GM12878 (cell line): ENCODE results near the gene MPDZ. TPM values are rescaled to one million over a fixed set of nuclear protein-coding genes. Genes with fewer than 3 reads are reported as not detected.

Source experiments
- ATAC-seq: fragments of 200-7000 bp; cut with Tn5 transposase; 3 replicates; pipeline ENCODE4 v1.9.1; 2020; ENCODE audit warnings: mild to moderate bottlenecking, moderate library complexity
- BruUV-seq: library from RNA; stranded (reverse); fragments of 400-500 nt; replicated peaks from 2 replicates; lab custom pipeline; 2021; lab: Mats Ljungman, UMichigan
- CTCF ChIA-PET: fragments of 300-600 bp; sonication (Branson Sonifier 250); formaldehyde crosslinking; extraction: SDS; loops from one replicate; lab custom pipeline; 2021; ENCODE audit warnings: inconsistent platforms; lab: Yijun Ruan, JAX
- POLR2A ChIA-PET: fragments of 350-600 bp; formaldehyde crosslinking; extraction: SDS; loops from one replicate; lab custom pipeline; 2021; ENCODE audit warnings: inconsistent platforms; lab: Charles Lee
- RAD21 ChIA-PET: fragments of 300-600 bp; sonication (Branson Sonifier 250); formaldehyde crosslinking; loops from one replicate; lab custom pipeline; 2023; ENCODE audit warnings: antibody characterized with exemption; ENCODE audit not compliant: unreplicated experiment; lab: Charles Lee
- SMC1A ChIA-PET: fragments of 300-600 bp; sonication (Branson Sonifier 250); formaldehyde crosslinking; loops from one replicate; lab custom pipeline; 2023; ENCODE audit not compliant: unreplicated experiment, uncharacterized antibody; lab: Charles Lee
- DNase-seq: peaks from one replicate; pipeline ENCODE4 v3.0.0-alpha.2; 2011; ENCODE audit warnings: low read depth, low spot score
- FAIRE-seq: peaks from 3 replicates; lab custom pipeline; 2011; peaks lifted over from hg19 to GRCh38; lab: Jason Lieb, UNC
- H2AFZ ChIP-seq: 2 replicates; pipeline ENCODE4 v1.6.0; 2011; ENCODE audit warnings: low read depth, low read length, control low read depth; ENCODE audit not compliant: control insufficient read depth
- H3K27ac ChIP-seq: 2 replicates; pipeline ENCODE4 v1.5.1; 2011; ENCODE audit warnings: control low read depth; ENCODE audit not compliant: control insufficient read depth, insufficient read depth
- H3K27me3 ChIP-seq, 2 experiments: replicated peaks in 1 of 2; 2 replicates each; pipeline versions ENCODE4 v1.6.0 to v1.6.1; 2011; ENCODE audit warnings: low read length in 1 of 2; ENCODE audit not compliant: control insufficient read depth in 2 of 2, insufficient read depth in 2 of 2
- H3K36me3 ChIP-seq, 2 experiments: 2 replicates each; pipeline ENCODE4 v1.5.1; 2011; ENCODE audit warnings: low read length in 1 of 2; ENCODE audit not compliant: control insufficient read depth in 2 of 2, insufficient read depth in 2 of 2
- H3K4me1 ChIP-seq: 2 replicates; pipeline ENCODE4 v1.6.1; 2011; ENCODE audit warnings: mild to moderate bottlenecking, low read length, moderate library complexity, mixed read lengths; ENCODE audit not compliant: control insufficient read depth, insufficient read depth
- H3K4me2 ChIP-seq: 2 replicates; pipeline ENCODE4 v1.6.0; 2011; ENCODE audit warnings: control low read depth; ENCODE audit not compliant: control insufficient read depth, insufficient read depth
- H3K4me3 ChIP-seq: fragments of 200-600 bp; sonication (generic); 2 replicates; pipeline ENCODE4 v1.5.1; 2016
- H3K79me2 ChIP-seq: 2 replicates; pipeline ENCODE4 v1.6.0; 2011; ENCODE audit warnings: low read length; ENCODE audit not compliant: control insufficient read depth, insufficient read depth
- H3K9ac ChIP-seq: 2 replicates; pipeline ENCODE4 v1.8.0; 2011; ENCODE audit warnings: low read length, control low read depth, mixed read lengths; ENCODE audit not compliant: control insufficient read depth, insufficient read depth
- H3K9me3 ChIP-seq: replicated peaks from 3 replicates; pipeline ENCODE4 v1.5.1; 2011; ENCODE audit warnings: mild to moderate bottlenecking, low read length; ENCODE audit not compliant: control insufficient read depth, insufficient read depth
- H4K20me1 ChIP-seq: 2 replicates; pipeline ENCODE4 v1.6.0; 2011; ENCODE audit not compliant: control insufficient read depth, insufficient read depth
- CREM ChIP-seq: IDR thresholded peaks from 2 replicates; pipeline ENCODE4 v1.6.1; 2014; ENCODE audit warnings: antibody characterized with exemption, low read depth
- HDGF ChIP-seq: fragments of 450-650 bp; IDR thresholded peaks from 2 replicates; pipeline ENCODE4 v1.6.1; 2016; ENCODE audit warnings: antibody characterized with exemption
- IKZF1 ChIP-seq: fragments of 450-650 bp; conservative IDR thresholded peaks from 2 replicates; pipeline ENCODE4 v1.6.1; 2017; ENCODE audit warnings: antibody characterized with exemption, mild to moderate bottlenecking
- PAX8 ChIP-seq: fragments of 450-650 bp; IDR thresholded peaks from 2 replicates; pipeline ENCODE4 v1.6.1; 2017; ENCODE audit warnings: mild to moderate bottlenecking, moderate library complexity
- RFX5 ChIP-seq: IDR thresholded peaks from 2 replicates; pipeline ENCODE4 v1.6.1; 2011; ENCODE audit warnings: low read depth, low read length, improper control_type of control experiment
- SIX5 ChIP-seq: IDR thresholded peaks from 2 replicates; pipeline ENCODE4 v1.6.1; 2011; ENCODE audit warnings: mild to moderate bottlenecking, low read depth, low read length, moderate library complexity; ENCODE audit not compliant: severe bottlenecking
- SREBF2 ChIP-seq: IDR thresholded peaks from 2 replicates; pipeline ENCODE4 v1.6.1; 2012; ENCODE audit warnings: mild to moderate bottlenecking, low read length
- SRF ChIP-seq, 2 experiments: IDR thresholded peaks; 2 replicates each; pipeline ENCODE4 v1.6.1; 2011; ENCODE audit warnings: low read depth in 2 of 2, low read length in 2 of 2, mild to moderate bottlenecking in 1 of 2, moderate library complexity in 1 of 2
- TCF12 ChIP-seq: IDR thresholded peaks from 2 replicates; pipeline ENCODE4 v1.6.1; 2011; ENCODE audit warnings: low read depth, mild to moderate bottlenecking, low read length
- WGBS: methylation state at CpG from one replicate; pipeline ENCODE4 v1.1.6; 2016; ENCODE audit warnings: low lambda C conversion rate; ENCODE audit not compliant: insufficient replicate concordance, insufficient coverage; ENCODE audit errors: missing lambda C conversion rate; 5-methylcytosine and 5-hydroxymethylcytosine counted together
- in situ Hi-C: fragments of 300-500 bp; cut with MboI; formaldehyde crosslinking; loops from 9 replicates; pipeline ENCODE4 v1.14.3; 2018; ENCODE audit warnings: mixed read lengths
- intact Hi-C: fragments of 100-400 bp; cut with micrococcal nuclease; formaldehyde crosslinking; loops from one replicate; pipeline ENCODE4 v1.14.2; 2022; ENCODE audit not compliant: unreplicated experiment
- polyA plus RNA-seq, 11 experiments: library from polyadenylated mRNA; depleted of rRNA in 4 of 11; unstranded in 6 of 11; stranded (reverse) in 5 of 11; fragments of >200 nt; fragmentation: Nextera tagmentation in 4 of 11; fragmentation: Illumina TruSeq in 1 of 11; extraction: Ambion mirVana in 4 of 11; extraction: Trizol in 1 of 11; gene quantifications; 1 replicate in 1 of 11; 2 replicates in 10 of 11; pipeline versions ENCODE4 v1.2.1 to v1.2.3, GENCODE V29; 2011 to 2016; ENCODE audit warnings: inconsistent platforms in 2 of 11, missing spikeins in 2 of 11, low read depth in 1 of 11
- total RNA-seq, 4 experiments: library from RNA; depleted of rRNA in 3 of 4; stranded (reverse); fragments of >200 nt in 3 of 4; fragmentation: Illumina TruSeq in 1 of 4; extraction: Trizol in 1 of 4; gene quantifications; 2 replicates each; pipeline versions ENCODE4 v1.2.1 to v1.2.3, GENCODE V29; 2013 to 2021
- TF ChIP-seq, protein P1 (sequence below): fragments of 450-650 bp; formaldehyde crosslinking; IDR thresholded peaks from 2 replicates; pipeline ENCODE4 v1.4.0; 2022; ENCODE audit warnings: mild to moderate bottlenecking, moderate library complexity

MPDZ gene
- total and polyA plus RNA-seq, 10 of the 15 experiments (the other 5 are each of a cell fraction or from before 2014, with no cell fraction given): 0.36 TPM; not detected in 9

DNA sequence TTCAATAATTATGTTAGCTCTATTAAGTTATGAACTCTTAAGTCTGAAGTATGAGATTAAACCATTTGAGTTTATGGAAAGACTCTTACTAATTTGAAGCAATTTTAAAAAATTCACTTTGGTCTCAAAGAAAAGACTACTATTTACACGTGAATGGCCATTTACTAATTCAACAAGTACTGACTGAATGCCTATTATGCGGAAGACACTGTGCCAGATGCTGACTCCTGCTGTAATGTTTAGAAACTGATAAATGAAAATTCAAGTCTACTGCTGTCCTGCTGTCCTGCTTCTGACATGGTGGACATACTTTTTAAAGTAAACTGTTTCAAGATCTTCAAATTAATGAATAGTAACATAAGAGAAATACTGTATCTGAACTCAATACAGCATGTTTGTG is 116.2 kb downstream of the MPDZ start (continued):
- TF ChIP-seq SRF (IDR thresholded peaks at IDR 0.05; ENCODE audit: low read depth in 2 of 2, low read length in 2 of 2) (no peak), SIX5 (no peak)

DNA sequence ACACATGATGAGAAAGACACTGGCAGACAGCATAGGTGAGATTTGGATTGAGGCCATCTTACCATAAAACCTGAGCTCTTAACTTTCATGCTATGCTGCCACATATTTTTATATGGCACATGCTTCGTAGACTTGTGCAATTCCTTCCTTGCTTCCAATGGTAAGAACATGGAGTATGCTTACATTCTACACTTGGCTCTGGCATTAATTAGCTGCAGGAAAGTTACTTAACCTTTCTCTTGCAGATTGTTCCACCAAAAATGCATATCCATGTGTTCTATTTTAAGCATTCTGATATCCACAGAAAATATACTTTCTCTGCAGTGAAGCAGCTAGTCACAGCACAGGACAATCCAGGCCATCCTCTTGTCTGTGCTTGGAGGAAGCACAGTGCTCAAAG is 119.4 kb downstream of the MPDZ start:
- Histone ChIP-seq H3K4me3 (no peak overlapping the region), H3K27ac (no peak overlapping the region), H2AFZ (no peak overlapping the region), H3K9me3 (no peaks in the 10 kb centered on the region), H3K4me1 (no peaks in the 10 kb centered on the region), H3K9ac (no peak overlapping the region), H3K4me2 (no peak overlapping the region), H4K20me1 (no peaks in the 10 kb centered on the region), H3K36me3 (no peaks in the 10 kb centered on the region), H3K79me2 (no peaks in the 10 kb centered on the region), H3K27me3 (no peaks in the 10 kb centered on the region)
- ChIA-PET RAD21 (no interaction called here), CTCF (no interaction called here), SMC1A (no interaction called here), POLR2A (no interaction called here)
- no TSS peak for BruUV-seq
- intact Hi-C loops (no loop called here), in situ Hi-C loops (no loop called here)
- FAIRE-seq: no peak
- 0% methylated on average over 1 of the region's 1 CpG for WGBS
- no peak for DNase-seq
- TF ChIP-seq, protein P1, sequence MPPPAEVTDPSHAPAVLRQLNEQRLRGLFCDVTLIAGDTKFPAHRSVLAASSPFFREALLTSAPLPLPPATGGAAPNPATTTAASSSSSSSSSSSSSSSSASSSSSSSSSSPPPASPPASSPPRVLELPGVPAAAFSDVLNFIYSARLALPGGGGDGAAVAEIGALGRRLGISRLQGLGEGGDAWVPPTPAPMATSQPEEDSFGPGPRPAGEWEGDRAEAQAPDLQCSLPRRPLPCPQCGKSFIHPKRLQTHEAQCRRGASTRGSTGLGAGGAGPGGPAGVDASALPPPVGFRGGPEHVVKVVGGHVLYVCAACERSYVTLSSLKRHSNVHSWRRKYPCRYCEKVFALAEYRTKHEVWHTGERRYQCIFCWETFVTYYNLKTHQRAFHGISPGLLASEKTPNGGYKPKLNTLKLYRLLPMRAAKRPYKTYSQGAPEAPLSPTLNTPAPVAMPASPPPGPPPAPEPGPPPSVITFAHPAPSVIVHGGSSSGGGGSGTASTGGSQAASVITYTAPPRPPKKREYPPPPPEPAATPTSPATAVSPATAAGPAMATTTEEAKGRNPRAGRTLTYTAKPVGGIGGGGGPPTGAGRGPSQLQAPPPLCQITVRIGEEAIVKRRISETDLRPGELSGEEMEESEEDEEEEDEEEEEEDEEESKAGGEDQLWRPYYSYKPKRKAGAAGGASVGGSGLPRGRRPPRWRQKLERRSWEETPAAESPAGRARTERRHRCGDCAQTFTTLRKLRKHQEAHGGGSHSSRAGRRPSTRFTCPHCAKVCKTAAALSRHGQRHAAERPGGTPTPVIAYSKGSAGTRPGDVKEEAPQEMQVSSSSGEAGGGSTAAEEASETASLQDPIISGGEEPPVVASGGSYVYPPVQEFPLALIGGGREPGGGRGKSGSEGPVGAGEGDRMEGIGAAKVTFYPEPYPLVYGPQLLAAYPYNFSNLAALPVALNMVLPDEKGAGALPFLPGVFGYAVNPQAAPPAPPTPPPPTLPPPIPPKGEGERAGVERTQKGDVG (CRISPR knock-in tag): no peak
- TF ChIP-seq CREM: no peak
- TF ChIP-seq HDGF: no peak
- no peak for TF ChIP-seq IKZF1
- no peak for TF ChIP-seq TCF12
- no peak for TF ChIP-seq PAX8
- TF ChIP-seq SREBF2: no peak
- no peak for TF ChIP-seq RFX5
- no peak for ATAC-seq
